Measurements from ENCODE around the gene PFDN4. TPM values are rescaled to one million over a fixed set of nuclear protein-coding genes. Genes with fewer than 3 reads are reported as not detected.
A peak's percentile ranks its signal among the peaks of the same experiment; 100 is the strongest.

The PFDN4 gene
- total RNA-seq, 1 experiment from 2014 or later = 37.0 TPM

DNA sequence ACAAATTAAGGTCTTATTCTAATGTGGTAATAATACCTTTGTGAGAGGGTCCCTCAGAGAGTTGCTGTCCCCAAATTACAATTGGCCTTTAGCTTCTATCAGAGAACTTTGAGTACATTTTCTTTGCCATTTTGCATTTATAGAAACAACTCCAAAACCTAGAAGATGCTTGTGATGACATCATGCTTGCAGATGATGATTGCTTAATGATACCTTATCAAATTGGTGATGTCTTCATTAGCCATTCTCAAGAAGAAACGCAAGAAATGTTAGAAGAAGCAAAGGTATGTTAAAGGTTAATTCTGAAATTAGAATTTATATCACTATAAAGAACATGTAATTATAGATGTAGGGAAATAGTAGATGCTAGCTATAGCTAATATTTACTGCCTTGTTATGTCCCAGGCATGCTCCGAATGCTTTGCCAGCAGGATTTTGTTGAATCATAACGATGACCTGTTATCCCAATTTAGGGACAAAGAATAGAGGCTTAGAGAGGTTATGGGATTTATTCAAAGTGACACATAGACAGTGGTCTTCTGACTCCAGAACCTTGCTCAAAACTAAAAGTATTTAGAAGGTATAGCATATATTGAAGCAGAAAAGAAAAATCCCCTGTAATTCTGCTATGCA, 7.4 kb downstream of the PFDN4 start:
- intact Hi-C loops (cut with micrococcal nuclease) = no loop called here
- Mint-ChIP-seq H3K4me1 (ENCODE audit: insufficient read depth, unreplicated experiment) (no peaks in the 10 kb centered on the region), H3K4me3 (ENCODE audit: unreplicated experiment) (no peak overlapping the region), H3K36me3 (ENCODE audit: insufficient read depth, unreplicated experiment) (peaks cover 41% of the 10 kb centered on the region), H3K27ac (ENCODE audit: low read depth, unreplicated experiment) (no peak overlapping the region), H3K9me3 (ENCODE audit: unreplicated experiment) (no peaks in the 10 kb centered on the region), H3K27me3 (ENCODE audit: insufficient read depth, unreplicated experiment) (no peaks in the 10 kb centered on the region)
- no TSS peak for BruUV-seq (replicated peaks)
- no peak for TF ChIP-seq CTCF (IDR thresholded peaks at IDR 0.05; ENCODE audit: unreplicated experiment)
- POLR2A ChIA-PET = interaction anchor here (1.4 kb wide), 1 partner anchor 8 kb away, joined by 3 read pairs; no protein-coding TSS in a partner anchor
- DNase-seq (ENCODE audit: unreplicated experiment) = no peak
- CTCF ChIA-PET = interaction anchor here (0.7 to 11.4 kb wide), 9 partner anchors 16 to 500 kb away, joined by 3 to 180 read pairs (median 7); no protein-coding TSS in a partner anchor

GRCh38 chr20:54217762-54218161, 9.9 kb downstream of the PFDN4 start:
- no peak for TF ChIP-seq CTCF (IDR thresholded peaks at IDR 0.05; ENCODE audit: unreplicated experiment)
- ChIA-PET CTCF (interaction anchor here (0.6 to 13.6 kb wide), 5 partner anchors 9 to 430 kb away, joined by 3 to 339 read pairs (median 6); partner anchors contain the start of gene PFDN4), POLR2A (interaction anchor here (0.6 to 2.3 kb wide), 2 partner anchors 9 to 204 kb away, joined by 3 to 18 read pairs; partner anchors contain the start of gene PFDN4)
- Mint-ChIP-seq H3K36me3 (ENCODE audit: insufficient read depth, unreplicated experiment) (peaks cover 47% of the 10 kb centered on the region), H3K4me3 (ENCODE audit: unreplicated experiment) (no peak overlapping the region), H3K27me3 (ENCODE audit: insufficient read depth, unreplicated experiment) (no peaks in the 10 kb centered on the region), H3K27ac (ENCODE audit: low read depth, unreplicated experiment) (no peak overlapping the region), H3K4me1 (ENCODE audit: insufficient read depth, unreplicated experiment) (peaks cover 10% of the 10 kb centered on the region), H3K9me3 (ENCODE audit: unreplicated experiment) (no peaks in the 10 kb centered on the region)
- DNase-seq (ENCODE audit: unreplicated experiment) = no peak
- intact Hi-C loops (cut with micrococcal nuclease) = no loop called here
- no TSS peak for BruUV-seq (replicated peaks)

DNA sequence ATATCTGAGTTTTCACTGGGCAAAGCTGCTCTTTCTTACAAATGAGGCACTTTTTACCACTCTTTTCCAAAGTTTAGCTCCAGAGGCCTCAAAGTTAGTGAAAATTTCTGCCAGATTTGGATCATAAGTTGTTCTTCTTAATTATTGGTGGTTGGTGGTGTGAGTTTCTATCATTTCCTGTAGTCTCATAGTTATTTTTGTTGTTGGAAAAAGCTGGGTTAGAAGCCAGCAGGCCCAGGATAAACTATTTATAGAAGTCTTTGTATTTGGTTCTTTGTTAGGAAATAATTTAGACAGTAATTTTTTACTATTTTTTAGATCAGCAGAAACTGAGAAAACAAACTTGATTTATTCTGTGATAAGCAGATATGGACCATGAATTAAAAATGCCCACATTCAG, 10.6 kb downstream of the PFDN4 start:
- Mint-ChIP-seq H3K27me3 (ENCODE audit: insufficient read depth, unreplicated experiment) (no peaks in the 10 kb centered on the region), H3K36me3 (ENCODE audit: insufficient read depth, unreplicated experiment) (peaks cover 52% of the 10 kb centered on the region), H3K27ac (ENCODE audit: low read depth, unreplicated experiment) (no peak overlapping the region), H3K4me1 (ENCODE audit: insufficient read depth, unreplicated experiment) (peaks cover 10% of the 10 kb centered on the region), H3K9me3 (ENCODE audit: unreplicated experiment) (no peaks in the 10 kb centered on the region), H3K4me3 (ENCODE audit: unreplicated experiment) (no peak overlapping the region)
- intact Hi-C loops (cut with micrococcal nuclease) = no loop called here
- BruUV-seq (replicated peaks) = no TSS peak
- no peak for TF ChIP-seq CTCF (IDR thresholded peaks at IDR 0.05; ENCODE audit: unreplicated experiment)
- ChIA-PET POLR2A (interaction anchor here (0.6 to 2.3 kb wide), 3 partner anchors 10 to 427 kb away, joined by 3 to 18 read pairs (median 6); partner anchors contain the start of gene PFDN4), CTCF (interaction anchor here (0.5 to 13.6 kb wide), 10 partner anchors 10 to 429 kb away, joined by 3 to 339 read pairs (median 6); partner anchors contain the start of gene PFDN4)
- no peak for DNase-seq (ENCODE audit: unreplicated experiment)

- BruUV-seq (replicated peaks) = no TSS peak
- Mint-ChIP-seq H3K36me3 (ENCODE audit: insufficient read depth, unreplicated experiment) (peaks cover 47% of the 10 kb centered on the region), H3K4me1 (ENCODE audit: insufficient read depth, unreplicated experiment) (peaks cover 10% of the 10 kb centered on the region), H3K4me3 (ENCODE audit: unreplicated experiment) (no peak overlapping the region), H3K27ac (ENCODE audit: low read depth, unreplicated experiment) (no peak overlapping the region), H3K9me3 (ENCODE audit: unreplicated experiment) (no peaks in the 10 kb centered on the region), H3K27me3 (ENCODE audit: insufficient read depth, unreplicated experiment) (no peaks in the 10 kb centered on the region)
- CTCF ChIA-PET = interaction anchor here (0.6 to 13.6 kb wide), 30 partner anchors 9 to 460 kb away, joined by 3 to 339 read pairs (median 4); partner anchors contain the start of gene PFDN4
- POLR2A ChIA-PET = interaction anchor here (1.2 to 2.3 kb wide), 2 partner anchors 8 to 12 kb away, joined by 5 to 18 read pairs; partner anchors contain the start of gene PFDN4
- TF ChIP-seq CTCF (IDR thresholded peaks at IDR 0.05; ENCODE audit: unreplicated experiment) = peak; percentile 57
- DNase-seq (ENCODE audit: unreplicated experiment) = peak; percentile 65
- intact Hi-C loops (cut with micrococcal nuclease) = loop anchor here (1.0 to 10.0 kb wide), 3 partner anchors 165 to 1955 kb away; no protein-coding TSS in a partner anchor
Observed at GRCh38 chr20:54219751-54220426, 12.0 kb downstream of the PFDN4 start.
